Measurements from ENCODE around the gene PSEN2.
"Not testable (repeated sequence)": the region's sequence is repeated elsewhere in the genome, so short reads cannot be mapped to it uniquely, and the experiment has no call there.

PSEN2 gene

GRCh38 chr1:226870401-226871279, at the start of gene PSEN2:
PSEN2 (plus strand) TSS chr1:226870616; CDS start chr1:226881908, 11,292 bp downstream.
- DNase-seq (ENCODE audit: low read depth): peak; percentile 37

GRCh38 chr1:226820941-226821718, 49.3 kb upstream of the PSEN2 start:
- DNase-seq (ENCODE audit: low read depth): no peak

DNA sequence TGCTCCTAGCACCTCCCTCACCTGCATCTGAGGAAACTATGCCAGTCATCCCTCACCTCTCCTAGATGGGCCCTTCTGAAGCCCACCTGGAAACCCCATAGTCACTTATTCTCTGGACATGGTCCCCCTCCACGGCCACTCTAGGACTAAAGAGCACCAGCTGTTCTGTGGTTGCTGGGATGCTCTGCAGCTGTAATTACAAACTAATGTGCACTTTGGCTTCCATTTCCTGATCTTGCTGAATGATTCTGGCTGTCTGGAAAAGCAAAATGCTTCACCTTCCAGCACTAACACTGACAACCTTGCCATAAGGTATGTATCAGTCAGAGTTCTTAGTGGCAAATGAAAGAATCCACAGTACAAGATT, 48.7 kb upstream of the PSEN2 start:
- no peak for DNase-seq (ENCODE audit: low read depth)

GRCh38 chr1:226823643-226824042, 46.8 kb upstream of the PSEN2 start:
- DNase-seq (ENCODE audit: low read depth): no peak

DNA sequence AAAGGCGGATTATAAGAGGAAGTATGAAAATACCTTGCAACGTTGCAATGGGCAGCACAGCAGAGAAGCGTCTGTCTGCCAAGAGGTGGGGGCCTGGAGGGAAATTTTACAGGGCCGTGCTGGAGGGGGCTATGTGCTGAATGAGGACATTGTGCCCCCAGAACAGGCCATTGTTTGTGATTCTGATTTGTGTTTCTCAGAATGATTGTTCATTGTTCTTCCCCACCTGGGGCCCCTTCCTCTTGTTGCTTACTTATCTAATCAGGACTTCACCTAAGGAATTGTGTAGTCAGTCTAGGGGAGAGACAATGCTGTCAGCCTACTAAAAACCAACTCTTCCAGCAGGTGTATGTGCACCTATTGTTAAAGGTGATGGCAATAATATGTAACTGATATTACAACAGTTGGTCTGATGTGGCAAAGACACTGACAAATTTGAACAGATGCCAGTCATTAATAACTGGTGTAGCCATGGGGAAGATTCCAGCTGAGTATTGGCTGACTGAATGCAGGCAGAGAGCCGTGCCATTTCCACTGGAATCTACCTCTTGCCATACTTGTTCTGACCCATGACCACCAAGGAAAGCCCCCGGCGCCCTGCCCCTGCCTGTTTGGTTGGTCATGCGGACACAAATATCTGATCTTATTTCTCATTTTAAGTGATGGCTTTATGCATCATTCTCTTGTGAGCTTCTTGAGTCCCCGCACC, 45.2 kb upstream of the PSEN2 start:
- DNase-seq (ENCODE audit: low read depth): no peak

DNA sequence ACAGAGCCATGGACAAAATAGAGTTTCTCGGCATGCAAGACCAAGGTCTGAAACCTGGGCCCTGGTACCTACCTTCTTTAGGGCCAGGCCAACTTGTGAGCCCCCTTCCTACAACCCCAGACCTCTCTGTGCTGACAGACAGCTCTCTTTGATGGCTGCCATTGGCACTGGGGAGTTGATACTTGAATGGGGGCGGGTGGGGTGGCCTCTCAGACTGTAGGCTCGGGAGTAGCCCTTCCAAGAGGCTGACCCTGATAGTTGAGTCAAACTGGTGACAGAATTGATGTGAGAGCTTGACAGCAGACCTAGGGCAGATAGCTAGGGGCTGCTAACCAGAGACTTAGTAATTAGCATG, 44.7 kb upstream of the PSEN2 start:
- no peak for DNase-seq (ENCODE audit: low read depth)

DNA sequence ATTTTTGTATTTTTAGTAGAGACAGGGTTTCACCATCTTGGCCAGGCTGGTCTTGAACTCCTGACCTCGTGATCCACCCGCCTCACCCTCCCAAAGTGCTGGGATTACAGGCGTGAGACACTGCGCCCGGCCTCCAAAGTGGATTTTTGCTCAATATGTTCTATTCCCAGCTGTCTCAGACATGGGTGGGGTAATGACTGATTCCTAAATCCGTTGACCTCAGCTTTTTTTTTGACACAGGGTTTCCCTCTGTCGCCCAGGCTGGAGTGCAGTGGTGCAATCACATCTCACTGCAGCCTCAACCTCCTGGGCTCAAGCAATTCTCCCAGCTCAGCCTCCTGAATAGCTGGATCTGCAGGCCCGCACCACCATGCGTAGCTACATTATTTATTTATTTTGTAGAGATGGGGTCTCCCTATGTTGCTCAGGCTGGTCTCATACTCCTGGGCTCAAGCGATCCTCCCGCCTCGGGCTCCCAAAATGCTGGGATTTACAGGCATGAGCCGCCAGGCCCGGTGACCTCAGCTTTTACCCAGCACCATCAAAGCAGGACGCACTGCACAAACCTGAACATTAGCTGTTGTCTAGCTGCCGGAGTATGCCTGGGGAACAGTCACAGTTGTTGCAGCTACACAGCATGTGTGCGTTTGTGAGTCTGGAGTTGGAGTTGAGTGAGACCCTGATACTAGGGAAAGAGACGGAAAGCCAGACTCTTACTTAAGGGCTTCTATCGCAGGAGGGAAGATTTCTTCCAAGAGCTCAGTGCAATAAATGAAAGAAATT, 43.7 kb upstream of the PSEN2 start:
- DNase-seq (ENCODE audit: low read depth): no peak

DNA sequence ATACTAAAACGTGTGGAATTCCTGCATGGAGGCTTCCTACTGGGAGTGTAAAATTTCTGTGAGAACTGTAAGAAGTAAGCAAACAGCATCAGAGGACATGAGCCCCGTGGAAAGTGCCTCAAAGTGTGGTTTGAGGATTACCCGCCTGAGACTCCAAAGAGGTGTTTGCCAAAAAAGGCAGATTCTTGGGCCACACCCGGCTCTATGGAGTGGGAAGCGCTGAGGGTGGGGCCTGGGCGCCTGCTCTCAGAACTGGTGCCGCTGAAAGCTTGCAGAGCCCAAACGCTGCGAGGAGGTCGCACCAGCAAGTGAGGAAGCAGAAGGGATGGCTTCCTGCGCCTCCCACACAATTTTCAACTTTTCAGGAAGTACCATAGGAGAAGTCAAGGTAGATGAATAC, 43.0 kb upstream of the PSEN2 start:
- no peak for DNase-seq (ENCODE audit: low read depth)

DNA sequence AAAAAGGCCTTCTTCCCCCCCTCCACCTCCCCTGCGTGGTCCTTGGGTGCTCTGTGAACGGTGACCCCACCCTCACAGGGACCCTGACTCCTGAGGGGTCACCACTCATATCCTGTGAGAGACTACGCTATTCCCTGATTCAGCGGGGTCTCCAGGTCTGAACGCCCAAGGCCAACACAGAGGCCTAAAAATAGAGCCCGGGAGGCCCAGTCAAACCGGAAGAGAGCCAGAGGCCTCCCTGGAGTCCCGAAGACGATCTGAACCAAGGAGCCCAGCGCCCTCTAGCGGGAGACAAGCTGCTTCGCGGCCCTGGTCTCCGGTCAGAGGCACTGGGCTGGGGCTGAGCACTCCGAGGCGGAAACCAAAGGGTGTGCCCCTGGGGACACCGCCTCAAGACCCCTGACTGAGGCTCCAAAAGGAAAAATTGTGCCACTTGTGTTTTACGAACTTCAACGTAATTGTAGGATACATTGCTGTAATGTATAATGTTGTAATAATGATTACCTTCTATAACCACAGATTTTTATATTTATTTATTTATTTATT, 42.4 kb upstream of the PSEN2 start:
- peak; percentile 93 for DNase-seq (ENCODE audit: low read depth)

GRCh38 chr1:226829105-226829504, 41.3 kb upstream of the PSEN2 start:
- DNase-seq (ENCODE audit: low read depth): no peak

- DNase-seq (ENCODE audit: low read depth): no peak
These were observed 38.5 kb upstream of the PSEN2 start for GRCh38 chr1:226831953-226832352.

GRCh38 chr1:226832613-226833012, 37.8 kb upstream of the PSEN2 start:
- no peak for DNase-seq (ENCODE audit: low read depth)

- DNase-seq (ENCODE audit: low read depth): not testable (repeated sequence)
These were observed 36.2 kb upstream of the PSEN2 start for GRCh38 chr1:226834179-226834578.

- not testable (repeated sequence) for DNase-seq (ENCODE audit: low read depth)
These were observed 35.0 kb upstream of the PSEN2 start for GRCh38 chr1:226835396-226835795.

DNA sequence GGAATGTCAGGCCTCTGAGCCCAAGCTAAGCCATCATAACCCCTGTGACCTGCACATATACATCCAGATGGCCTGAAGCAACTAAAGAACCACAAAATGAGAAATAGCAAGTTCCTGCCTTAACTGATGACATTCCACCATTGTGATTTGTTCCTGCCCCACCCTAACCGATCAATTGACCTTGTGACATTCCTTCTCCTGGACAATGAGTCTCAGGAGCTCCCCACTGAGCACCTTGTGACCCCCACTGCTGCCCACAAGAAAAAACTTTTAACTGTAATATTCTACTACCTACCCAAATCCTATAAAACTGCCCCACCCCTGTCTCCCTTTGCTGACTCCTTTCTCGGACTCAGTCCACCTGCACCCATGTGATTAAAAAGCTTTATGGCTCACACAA, 32.5 kb upstream of the PSEN2 start:
- DNase-seq (ENCODE audit: low read depth): not testable (repeated sequence)

- no peak for DNase-seq (ENCODE audit: low read depth)
These were observed 32.0 kb upstream of the PSEN2 start for GRCh38 chr1:226838456-226838855.

GRCh38 chr1:226845624-226846023, 24.8 kb upstream of the PSEN2 start:
- no peak for DNase-seq (ENCODE audit: low read depth)

DNA sequence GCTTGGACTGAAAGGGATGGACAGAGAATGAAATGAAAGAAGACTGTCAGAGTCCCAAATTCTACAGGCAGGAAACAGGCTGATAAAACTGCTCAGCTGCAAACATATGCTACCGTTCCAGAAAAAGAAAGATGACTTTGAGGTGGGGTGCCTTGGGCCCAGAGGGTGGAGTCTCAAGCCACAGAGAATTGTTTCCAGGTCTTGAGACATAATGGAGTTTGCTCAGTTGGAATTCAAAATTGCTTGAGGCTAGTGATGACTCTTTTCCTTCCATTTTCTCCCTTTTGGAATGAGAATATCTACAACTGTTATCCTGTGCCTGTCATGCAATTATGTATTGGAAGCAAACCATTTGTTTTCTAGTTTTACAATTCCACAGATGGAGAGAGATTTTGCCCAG, 23.6 kb upstream of the PSEN2 start:
- DNase-seq (ENCODE audit: low read depth): no peak

DNA sequence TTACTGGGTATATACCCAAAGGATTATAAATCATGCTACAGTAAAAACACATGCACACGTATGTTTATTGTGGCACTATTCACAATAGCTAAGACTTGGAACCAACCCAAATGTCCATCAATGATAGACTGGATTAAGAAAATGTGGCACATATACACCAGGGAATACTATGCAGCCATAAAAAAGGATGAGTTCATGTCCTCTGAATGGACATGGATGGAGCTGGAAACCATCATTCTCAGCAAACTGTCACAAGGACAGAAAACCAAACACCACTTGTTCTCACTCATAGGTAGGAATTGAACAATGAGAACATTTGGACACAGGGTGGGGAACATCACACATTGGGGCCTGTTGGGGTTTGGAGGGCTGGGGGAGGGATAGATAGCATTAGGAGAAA, 15.9 kb upstream of the PSEN2 start:
- DNase-seq (ENCODE audit: low read depth): not testable (repeated sequence)

DNA sequence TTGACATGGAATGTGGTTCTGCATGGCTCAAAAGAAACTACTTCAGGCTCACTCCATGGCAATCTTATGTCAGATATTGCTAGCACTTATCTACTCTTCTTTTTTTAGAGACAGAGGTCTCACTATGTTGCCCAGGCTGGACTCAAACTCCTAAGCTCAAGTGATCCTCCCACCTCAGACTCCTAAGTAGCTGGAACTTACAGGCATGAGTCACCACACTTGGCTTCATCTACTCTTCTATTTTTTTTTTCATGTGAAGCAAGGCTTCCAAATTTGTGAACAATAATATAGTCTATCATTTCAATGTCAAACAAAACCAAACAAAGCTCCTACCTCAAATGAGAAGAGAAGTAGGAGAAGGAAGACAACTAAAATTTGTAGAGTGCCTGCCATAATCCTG, 7.5 kb upstream of the PSEN2 start:
- no peak for DNase-seq (ENCODE audit: low read depth)

- no peak for DNase-seq (ENCODE audit: low read depth)
These were observed 7.0 kb upstream of the PSEN2 start for GRCh38 chr1:226863446-226863845.

DNA sequence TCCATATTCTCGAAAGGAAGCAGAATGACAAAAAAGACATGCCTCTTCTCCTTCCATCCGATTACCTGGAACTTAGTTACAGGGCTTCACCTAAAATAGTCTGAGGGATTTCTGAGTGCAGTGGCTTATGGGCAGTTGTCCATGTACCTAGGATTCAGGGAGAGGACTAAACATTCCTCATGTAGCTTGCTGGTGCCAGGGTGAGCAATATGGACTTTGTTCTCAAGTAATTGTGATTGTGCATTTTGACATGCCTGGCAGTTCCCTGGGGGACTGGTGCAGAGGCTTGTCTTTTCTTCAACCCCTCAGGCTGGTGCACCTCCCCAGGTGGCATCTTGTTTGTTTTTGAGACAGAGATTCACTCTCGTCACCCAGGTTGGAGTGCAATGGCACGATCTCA, 6.1 kb upstream of the PSEN2 start:
- DNase-seq (ENCODE audit: low read depth): no peak

All from stimulated activated CD8-positive, alpha-beta memory T cell treated with anti-CD3 and anti-CD28 coated beads, Interleukin-7, amount 100 ng/mL, for 24 hours (primary cell).